ENCODE measurements around the gene RNF4.
A peak's percentile ranks its signal among the peaks of the same experiment; 100 is the strongest.
"Not testable (repeated sequence)": the region's sequence is repeated elsewhere in the genome, so short reads cannot be mapped to it uniquely, and the experiment has no call there.

RNF4 gene

DNA sequence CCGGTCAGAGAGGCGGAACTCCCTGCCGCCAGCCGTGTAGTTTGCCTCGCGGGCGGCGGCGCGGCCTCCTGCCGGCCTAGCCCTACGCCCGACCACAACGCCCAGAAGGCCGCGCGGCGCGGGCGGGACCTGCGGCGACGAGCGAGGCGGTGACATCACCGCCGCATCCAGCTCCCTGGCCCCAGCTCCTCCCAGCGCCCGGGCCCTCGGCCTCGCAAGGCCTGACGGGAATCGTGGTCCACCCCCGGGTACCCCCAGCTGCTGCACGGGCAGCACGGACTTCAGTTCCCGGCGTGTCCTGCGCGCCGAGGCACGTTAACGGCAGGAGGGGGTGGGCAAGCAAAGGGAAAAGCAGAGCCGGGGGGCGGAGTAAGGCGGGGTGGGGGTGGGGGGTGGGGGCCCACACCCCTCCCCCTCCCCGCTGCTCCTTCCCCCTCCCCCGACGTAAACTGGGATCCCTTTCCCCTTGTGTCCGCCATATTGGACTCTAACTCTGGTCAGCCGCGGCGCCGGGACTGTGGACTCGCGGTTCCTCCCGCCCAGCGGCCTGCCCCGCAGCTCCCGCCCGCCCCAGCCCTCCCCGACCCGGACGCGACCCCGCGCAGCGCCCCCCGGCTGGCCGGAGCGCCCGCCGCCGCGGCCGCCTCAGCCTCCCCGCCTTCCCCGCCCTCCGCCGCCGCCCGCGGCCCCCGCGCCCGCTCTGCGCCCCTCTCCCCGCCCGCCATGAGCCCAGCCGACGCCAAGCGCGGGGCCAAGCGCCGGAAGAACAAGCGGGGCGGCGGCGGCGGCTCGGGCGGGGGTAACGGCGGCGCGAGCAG is 67.5 kb downstream of the RNF4 start, which contains the start of gene FAM193A:
FAM193A (plus strand) TSS at position 455 of the 818 bp plus-strand sequence; CDS start at position 724, 269 bp downstream.
- no peaks in the 10 kb centered on the region for H3K27me3 Mint-ChIP-seq (ENCODE audit: low read depth, poor library complexity)
- TF ChIP-seq, protein P1, sequence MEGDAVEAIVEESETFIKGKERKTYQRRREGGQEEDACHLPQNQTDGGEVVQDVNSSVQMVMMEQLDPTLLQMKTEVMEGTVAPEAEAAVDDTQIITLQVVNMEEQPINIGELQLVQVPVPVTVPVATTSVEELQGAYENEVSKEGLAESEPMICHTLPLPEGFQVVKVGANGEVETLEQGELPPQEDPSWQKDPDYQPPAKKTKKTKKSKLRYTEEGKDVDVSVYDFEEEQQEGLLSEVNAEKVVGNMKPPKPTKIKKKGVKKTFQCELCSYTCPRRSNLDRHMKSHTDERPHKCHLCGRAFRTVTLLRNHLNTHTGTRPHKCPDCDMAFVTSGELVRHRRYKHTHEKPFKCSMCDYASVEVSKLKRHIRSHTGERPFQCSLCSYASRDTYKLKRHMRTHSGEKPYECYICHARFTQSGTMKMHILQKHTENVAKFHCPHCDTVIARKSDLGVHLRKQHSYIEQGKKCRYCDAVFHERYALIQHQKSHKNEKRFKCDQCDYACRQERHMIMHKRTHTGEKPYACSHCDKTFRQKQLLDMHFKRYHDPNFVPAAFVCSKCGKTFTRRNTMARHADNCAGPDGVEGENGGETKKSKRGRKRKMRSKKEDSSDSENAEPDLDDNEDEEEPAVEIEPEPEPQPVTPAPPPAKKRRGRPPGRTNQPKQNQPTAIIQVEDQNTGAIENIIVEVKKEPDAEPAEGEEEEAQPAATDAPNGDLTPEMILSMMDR (IDR thresholded peaks at IDR 0.05) = no peak
- H3K36me3 Mint-ChIP-seq (ENCODE audit: low read depth) = peaks cover 16% of the 10 kb centered on the region
- peak within 1 kb of the TSS; percentile 100 for H3K27ac Mint-ChIP-seq
- peak within 1 kb of the TSS; percentile 94 for H3K4me3 Mint-ChIP-seq
- no peaks in the 10 kb centered on the region for H3K9me3 Mint-ChIP-seq
- DNase-seq = peak; percentile 97
- H3K4me1 Mint-ChIP-seq = peaks cover 20% of the 10 kb centered on the region

GRCh38 chr4:2537011-2537830 is 68.3 kb downstream of the RNF4 start:
- Mint-ChIP-seq H3K4me3 (peak overlapping the region; percentile 89), H3K27me3 (ENCODE audit: low read depth, poor library complexity) (no peaks in the 10 kb centered on the region), H3K4me1 (peaks cover 20% of the 10 kb centered on the region), H3K9me3 (no peaks in the 10 kb centered on the region), H3K36me3 (ENCODE audit: low read depth) (peaks cover 16% of the 10 kb centered on the region), H3K27ac (peak overlapping the region; percentile 94)
- TF ChIP-seq, protein P1 (IDR thresholded peaks at IDR 0.05) = no peak
- DNase-seq = no peak

GRCh38 chr4:2543580-2544191 is 74.8 kb downstream of the RNF4 start:
- not testable (repeated sequence) for H3K4me1 Mint-ChIP-seq; H3K27me3 Mint-ChIP-seq (ENCODE audit: low read depth, poor library complexity); H3K27ac Mint-ChIP-seq; H3K4me3 Mint-ChIP-seq; DNase-seq
- peaks cover 66% of the 10 kb centered on the region for H3K36me3 Mint-ChIP-seq (ENCODE audit: low read depth)
- peaks cover 29% of the 10 kb centered on the region for H3K9me3 Mint-ChIP-seq

DNA sequence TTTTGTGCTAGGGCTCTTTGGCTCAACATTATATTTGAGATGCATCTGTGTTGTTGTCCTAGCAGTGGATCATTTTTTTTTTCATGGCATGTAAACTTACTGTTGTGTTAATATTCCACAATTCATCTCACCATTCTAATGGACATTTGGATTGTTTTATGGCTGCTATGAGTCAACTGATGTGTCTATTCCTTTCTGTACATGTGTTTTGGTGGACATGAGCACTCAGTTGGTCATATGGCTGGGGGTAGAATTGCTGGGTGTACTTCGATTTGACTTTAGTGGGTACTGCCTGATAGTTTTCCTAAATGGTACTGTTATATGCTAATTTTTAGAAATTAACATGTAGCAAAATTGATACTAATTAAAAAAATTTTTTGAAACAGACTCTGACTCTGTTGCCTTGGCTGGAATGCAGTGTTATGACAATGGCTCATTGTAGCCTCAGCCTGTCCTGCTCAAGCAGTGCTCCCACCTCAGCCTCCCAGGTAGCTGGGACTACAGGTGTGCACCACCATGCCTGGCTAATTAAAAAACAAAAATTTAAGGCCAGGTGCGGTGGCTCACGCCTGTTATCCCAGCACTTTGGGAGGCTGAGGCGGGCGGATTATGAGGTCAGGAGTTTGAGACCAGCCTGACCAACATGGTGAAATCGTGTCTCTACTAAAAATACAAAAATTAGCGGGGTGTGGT is 76.6 kb downstream of the RNF4 start:
- Mint-ChIP-seq H3K9me3 (peaks cover 39% of the 10 kb centered on the region), H3K4me3 (no peak overlapping the region), H3K27ac (no peak overlapping the region), H3K36me3 (ENCODE audit: low read depth) (peaks cover 63% of the 10 kb centered on the region), H3K4me1 (no peaks in the 10 kb centered on the region), H3K27me3 (ENCODE audit: low read depth, poor library complexity) (no peaks in the 10 kb centered on the region)
- TF ChIP-seq, protein P1 (IDR thresholded peaks at IDR 0.05) = no peak
- no peak for DNase-seq

DNA sequence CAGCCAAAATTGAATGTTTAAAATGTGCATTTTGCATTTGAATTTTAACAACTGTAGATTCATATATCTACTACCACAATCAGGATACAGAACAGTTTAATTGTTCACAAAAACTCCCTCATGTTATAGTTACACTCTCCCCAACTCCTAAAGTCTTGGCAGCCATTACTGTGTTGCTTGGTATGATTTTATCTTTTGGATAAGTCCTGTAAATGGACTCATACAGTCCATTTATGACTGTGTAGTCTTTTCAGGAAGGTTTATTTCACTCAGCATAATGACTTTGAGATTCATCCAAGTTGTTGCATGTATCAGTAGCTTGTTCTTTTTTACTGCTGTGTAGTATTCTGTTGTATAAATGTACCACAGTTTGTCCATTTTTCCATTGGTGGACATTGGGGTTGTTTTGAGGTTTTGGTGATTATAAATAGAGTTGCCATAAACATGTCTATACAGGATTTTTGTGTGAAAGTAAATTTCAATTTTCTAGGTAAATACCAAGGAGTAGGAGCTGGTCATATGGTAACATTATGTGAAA is 77.4 kb downstream of the RNF4 start:
- peaks cover 1% of the 10 kb centered on the region for H3K27me3 Mint-ChIP-seq (ENCODE audit: low read depth, poor library complexity)
- TF ChIP-seq, protein P1 (IDR thresholded peaks at IDR 0.05) = no peak
- H3K9me3 Mint-ChIP-seq = peaks cover 46% of the 10 kb centered on the region
- no peak overlapping the region for H3K4me3 Mint-ChIP-seq
- H3K36me3 Mint-ChIP-seq (ENCODE audit: low read depth) = peaks cover 61% of the 10 kb centered on the region
- no peak for DNase-seq
- H3K27ac Mint-ChIP-seq = no peak overlapping the region
- no peaks in the 10 kb centered on the region for H3K4me1 Mint-ChIP-seq

- peaks cover 50% of the 10 kb centered on the region for H3K9me3 Mint-ChIP-seq
- peaks cover 66% of the 10 kb centered on the region for H3K36me3 Mint-ChIP-seq (ENCODE audit: low read depth)
- not testable (repeated sequence) for H3K4me3 Mint-ChIP-seq; H3K4me1 Mint-ChIP-seq; H3K27me3 Mint-ChIP-seq (ENCODE audit: low read depth, poor library complexity); DNase-seq; H3K27ac Mint-ChIP-seq
These were observed 78.2 kb downstream of the RNF4 start for GRCh38 chr4:2546961-2547691.
